Measurements from ENCODE around the gene ADAMTSL3. TPM values are rescaled to one million over a fixed set of nuclear protein-coding genes. Genes with fewer than 3 reads are reported as not detected.
"Not testable (repeated sequence)": the region's sequence is repeated elsewhere in the genome, so short reads cannot be mapped to it uniquely, and the experiment has no call there.

ADAMTSL3 gene
- total and polyA plus RNA-seq, 7 experiments from 2014 or later = not detected

DNA sequence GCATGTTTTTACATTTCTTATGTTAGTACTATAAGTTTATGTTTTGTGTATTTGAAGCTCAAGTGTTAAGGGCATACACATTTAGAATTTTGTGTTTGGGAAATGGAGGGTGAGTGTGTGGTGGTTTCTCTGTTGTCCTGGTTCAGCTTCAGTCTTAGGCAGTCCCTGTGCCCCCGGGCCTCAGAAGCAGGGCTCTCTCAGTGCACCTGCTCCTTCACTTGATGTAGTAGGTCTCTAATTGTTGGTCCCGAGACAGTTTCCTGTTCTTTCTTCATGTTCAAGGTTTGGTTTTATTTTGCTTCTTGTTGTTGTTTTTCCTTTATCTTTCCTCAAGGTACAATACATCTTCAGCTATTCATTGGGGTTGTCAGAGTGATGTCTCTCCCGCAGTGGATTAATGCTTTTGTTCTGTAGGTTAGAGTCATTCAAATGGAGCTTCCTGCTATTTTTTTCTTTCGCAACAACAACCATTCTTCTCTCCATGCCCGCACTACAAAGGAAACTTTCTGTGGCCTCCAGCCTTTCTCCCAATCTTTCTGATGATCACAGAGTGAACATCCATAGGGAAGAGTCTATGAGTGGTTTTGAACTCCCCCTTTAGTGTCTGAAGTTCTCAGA is 403.9 kb downstream of the ADAMTSL3 start:
- Histone ChIP-seq H3K27me3 (ENCODE audit: control insufficient read depth in 2 of 2, insufficient read depth in 2 of 2, low read length in 2 of 2) (no peaks in the 10 kb centered on the region), H3K4me1 (ENCODE audit: control insufficient read depth in 2 of 2, insufficient read depth in 2 of 2, low read length in 2 of 2) (no peaks in the 10 kb centered on the region), H3K4me3 (ENCODE audit: low read length) (no peak overlapping the region), H3K9me3 (ENCODE audit: control insufficient read depth in 2 of 3, low read length in 3 of 3) (no peaks in the 10 kb centered on the region), H3K27ac (ENCODE audit: low read depth, low read length) (no peak overlapping the region), H3K36me3 (ENCODE audit: control insufficient read depth in 2 of 3, insufficient read depth in 3 of 3, low read length in 3 of 3) (no peaks in the 10 kb centered on the region)
- peaks cover 0 to 4% (median 0%) of the 10 kb centered on the region in 5 donors for H3K36me3 Mint-ChIP-seq
- peaks cover 5 to 52% (median 16%) of the 10 kb centered on the region in 11 donors for H3K9me3 Mint-ChIP-seq
- H3K4me1 Mint-ChIP-seq = no peaks in the 10 kb centered on the region
- no peak overlapping the region for H3K4me3 Mint-ChIP-seq
- ChIA-PET POLR2A (no interaction called here), CTCF (no interaction called here)
- H3K27ac Mint-ChIP-seq = no peak overlapping the region
- peaks cover 0 to 36% (median 10%) of the 10 kb centered on the region in 5 donors for H3K27me3 Mint-ChIP-seq
- ATAC-seq (no peak), DNase-seq (no peak)
- intact Hi-C loops (cut with micrococcal nuclease) = no loop called here

- H3K4me1 ChIP-seq (ENCODE audit: control insufficient read depth in 2 of 2, insufficient read depth in 2 of 2, low read length in 2 of 2); DNase-seq; POLR2A ChIA-PET; H3K27ac Mint-ChIP-seq; H3K36me3 ChIP-seq (ENCODE audit: control insufficient read depth in 2 of 3, insufficient read depth in 3 of 3, low read length in 3 of 3); H3K9me3 ChIP-seq (ENCODE audit: control insufficient read depth in 2 of 3, low read length in 3 of 3); ATAC-seq; H3K4me1 Mint-ChIP-seq; intact Hi-C loops (cut with micrococcal nuclease); H3K4me3 ChIP-seq (ENCODE audit: low read length); H3K36me3 Mint-ChIP-seq; H3K4me3 Mint-ChIP-seq; CTCF ChIA-PET; H3K27ac ChIP-seq (ENCODE audit: low read depth, low read length); H3K27me3 ChIP-seq (ENCODE audit: control insufficient read depth in 2 of 2, insufficient read depth in 2 of 2, low read length in 2 of 2): not testable (repeated sequence)
- Mint-ChIP-seq H3K9me3 (peaks cover 0 to 56% (median 17%) of the 10 kb centered on the region in 11 donors), H3K27me3 (peaks cover 0 to 26% (median 18%) of the 10 kb centered on the region in 5 donors)
Observed at GRCh38 chr15:84063674-84064073, 409.8 kb downstream of the ADAMTSL3 start.

GRCh38 chr15:84068674-84069073 is 414.8 kb downstream of the ADAMTSL3 start:
- ATAC-seq; H3K4me1 Mint-ChIP-seq; H3K36me3 Mint-ChIP-seq; H3K9me3 ChIP-seq (ENCODE audit: control insufficient read depth in 2 of 3, low read length in 3 of 3); DNase-seq; POLR2A ChIA-PET; H3K27ac Mint-ChIP-seq; H3K4me1 ChIP-seq (ENCODE audit: control insufficient read depth in 2 of 2, insufficient read depth in 2 of 2, low read length in 2 of 2); H3K27ac ChIP-seq (ENCODE audit: low read depth, low read length); H3K4me3 ChIP-seq (ENCODE audit: low read length); CTCF ChIA-PET; intact Hi-C loops (cut with micrococcal nuclease); H3K36me3 ChIP-seq (ENCODE audit: control insufficient read depth in 2 of 3, insufficient read depth in 3 of 3, low read length in 3 of 3); H3K27me3 ChIP-seq (ENCODE audit: control insufficient read depth in 2 of 2, insufficient read depth in 2 of 2, low read length in 2 of 2); H3K4me3 Mint-ChIP-seq: not testable (repeated sequence)
- Mint-ChIP-seq H3K27me3 (peaks cover 8 to 42% (median 32%) of the 10 kb centered on the region in 5 donors), H3K9me3 (peaks cover 0 to 21% (median 9%) of the 10 kb centered on the region in 11 donors)

- DNase-seq; POLR2A ChIA-PET; H3K4me1 ChIP-seq (ENCODE audit: control insufficient read depth in 2 of 2, insufficient read depth in 2 of 2, low read length in 2 of 2): not testable (repeated sequence)
Observed at GRCh38 chr15:84078038-84078437, 424.1 kb downstream of the ADAMTSL3 start.

DNA sequence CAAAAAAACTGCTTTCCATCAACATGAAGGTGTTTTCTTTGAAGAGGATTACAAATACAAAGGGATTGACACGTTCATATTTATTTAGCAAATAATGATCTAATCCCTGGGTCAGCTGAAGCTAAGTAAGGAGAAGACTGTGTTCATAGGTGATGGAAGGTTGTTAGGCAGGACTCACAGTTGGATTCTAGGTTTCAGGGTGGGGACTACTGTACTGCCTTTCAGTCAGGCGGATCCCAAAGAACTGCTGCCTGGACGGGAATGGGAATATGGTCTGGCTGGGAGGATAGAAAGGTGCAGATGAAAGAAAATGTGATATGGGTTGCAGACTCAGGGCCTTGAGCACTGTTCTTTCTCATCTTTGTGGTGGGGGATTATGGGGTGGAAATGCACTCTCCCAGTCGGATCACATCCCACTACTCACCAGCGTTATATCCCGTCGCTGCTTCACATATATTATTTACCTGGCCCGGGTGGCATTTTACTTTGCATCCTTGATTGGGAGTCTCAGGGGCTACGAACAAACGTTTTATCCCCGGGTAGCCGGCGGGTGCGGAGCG is 425.5 kb downstream of the ADAMTSL3 start:
- peaks cover 63 to 89% (median 75%) of the 10 kb centered on the region in 5 donors for H3K27me3 Mint-ChIP-seq
- CTCF ChIA-PET = not testable (repeated sequence)

More at GRCh38 chr15:84078038-84078437, 424.1 kb downstream of the ADAMTSL3 start:
- H3K27me3 ChIP-seq (ENCODE audit: control insufficient read depth in 2 of 2, insufficient read depth in 2 of 2, low read length in 2 of 2); CTCF ChIA-PET; intact Hi-C loops (cut with micrococcal nuclease); H3K27ac Mint-ChIP-seq; H3K27ac ChIP-seq (ENCODE audit: low read depth, low read length); H3K4me3 Mint-ChIP-seq; H3K9me3 ChIP-seq (ENCODE audit: control insufficient read depth in 2 of 3, low read length in 3 of 3); ATAC-seq; H3K4me3 ChIP-seq (ENCODE audit: low read length); H3K36me3 Mint-ChIP-seq; H3K36me3 ChIP-seq (ENCODE audit: control insufficient read depth in 2 of 3, insufficient read depth in 3 of 3, low read length in 3 of 3): not testable (repeated sequence)
- Mint-ChIP-seq H3K4me1 (peaks cover 0 to 13% (median 8%) of the 10 kb centered on the region in 7 donors), H3K9me3 (peaks cover 0 to 14% (median 8%) of the 10 kb centered on the region in 11 donors), H3K27me3 (peaks cover 71 to 89% (median 82%) of the 10 kb centered on the region in 5 donors)

DNA sequence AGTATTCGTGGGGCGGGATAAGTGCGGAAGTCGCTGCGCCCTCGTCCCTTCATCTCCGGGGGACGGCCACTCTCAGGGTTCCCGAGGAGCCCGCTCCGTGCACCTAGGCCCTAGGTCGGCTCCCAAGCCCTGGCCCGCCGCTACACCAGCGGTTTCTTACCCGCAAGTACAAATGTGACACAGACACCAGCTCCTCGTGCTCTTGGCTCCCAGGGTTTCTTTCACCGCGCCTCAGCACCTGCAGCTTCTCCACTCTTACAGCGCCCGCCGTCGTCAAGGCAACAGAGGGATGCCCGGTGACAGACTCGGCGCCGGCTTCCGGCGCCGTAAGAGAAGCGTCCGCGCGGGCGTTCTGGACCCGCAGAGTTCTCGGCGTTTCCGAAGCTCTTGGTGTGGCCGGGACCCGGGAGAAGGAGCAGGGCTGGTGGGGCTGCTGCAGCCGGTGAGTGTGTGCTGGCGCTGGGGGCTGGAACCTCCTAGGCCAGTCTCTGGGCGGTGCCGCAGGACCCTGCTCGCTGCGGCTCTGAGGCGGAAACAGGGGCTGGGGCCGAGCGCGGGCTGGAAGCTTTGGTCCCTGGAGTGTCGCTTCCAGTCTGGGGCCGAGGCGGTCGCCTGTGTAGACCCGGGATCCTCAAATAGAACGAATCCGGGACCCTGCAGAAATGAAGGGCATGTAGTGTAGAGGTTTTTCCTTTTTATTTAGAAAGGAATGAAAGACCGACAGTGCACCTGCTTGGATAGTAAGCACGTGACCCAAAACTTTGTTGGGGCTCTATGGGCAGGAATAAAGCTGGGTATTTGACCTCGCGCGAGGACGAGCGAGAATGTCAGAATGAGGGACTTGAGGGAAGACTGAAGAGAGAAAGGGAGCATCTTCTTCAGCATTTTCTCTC is 426.2 kb downstream of the ADAMTSL3 start:
- Histone ChIP-seq H3K36me3 (ENCODE audit: control insufficient read depth in 2 of 3, insufficient read depth in 3 of 3, low read length in 3 of 3) (no peaks in the 10 kb centered on the region), H3K27me3 (ENCODE audit: control insufficient read depth in 2 of 2, insufficient read depth in 2 of 2, low read length in 2 of 2) (peaks cover 0 to 4% of the 10 kb centered on the region in 2 donors), H3K4me1 (ENCODE audit: control insufficient read depth in 2 of 2, insufficient read depth in 2 of 2, low read length in 2 of 2) (no peaks in the 10 kb centered on the region), H3K27ac (ENCODE audit: low read depth, low read length) (no peak overlapping the region), H3K9me3 (ENCODE audit: control insufficient read depth in 2 of 3, low read length in 3 of 3) (no peaks in the 10 kb centered on the region), H3K4me3 (ENCODE audit: low read length) (peak overlapping the region; percentile 39)
- peaks cover 62 to 85% (median 67%) of the 10 kb centered on the region in 5 donors for H3K27me3 Mint-ChIP-seq
- H3K4me3 Mint-ChIP-seq = peak overlapping the region; percentile 71 to 83 (median 77)
- intact Hi-C loops (cut with micrococcal nuclease) = no loop called here
- no peaks in the 10 kb centered on the region for H3K36me3 Mint-ChIP-seq
- CTCF ChIA-PET = no interaction called here
- DNase-seq = peak in 8 of 9 donors; percentile 0 to 52 (median 23)
- H3K9me3 Mint-ChIP-seq = peaks cover 0 to 12% (median 6%) of the 10 kb centered on the region in 11 donors
- peak; percentile 45 for ATAC-seq
- peaks cover 0 to 13% (median 8%) of the 10 kb centered on the region in 7 donors for H3K4me1 Mint-ChIP-seq
- peak overlapping the region in 1 of 9 donors; percentile 20 for H3K27ac Mint-ChIP-seq
- POLR2A ChIA-PET = no interaction called here

More for the DNA sequence above, 425.5 kb downstream of the ADAMTSL3 start:
- peak overlapping the region; percentile 39 for H3K4me3 ChIP-seq (ENCODE audit: low read length)
- H3K27me3 ChIP-seq (ENCODE audit: control insufficient read depth in 2 of 2, insufficient read depth in 2 of 2, low read length in 2 of 2); H3K36me3 ChIP-seq (ENCODE audit: control insufficient read depth in 2 of 3, insufficient read depth in 3 of 3, low read length in 3 of 3); H3K9me3 ChIP-seq (ENCODE audit: control insufficient read depth in 2 of 3, low read length in 3 of 3); H3K4me1 ChIP-seq (ENCODE audit: control insufficient read depth in 2 of 2, insufficient read depth in 2 of 2, low read length in 2 of 2); DNase-seq; H3K36me3 Mint-ChIP-seq; ATAC-seq; intact Hi-C loops (cut with micrococcal nuclease); POLR2A ChIA-PET; H3K27ac ChIP-seq (ENCODE audit: low read depth, low read length): not testable (repeated sequence)
- peak overlapping the region; percentile 33 to 83 (median 76) for H3K4me3 Mint-ChIP-seq
- peaks cover 0 to 13% (median 8%) of the 10 kb centered on the region in 7 donors for H3K4me1 Mint-ChIP-seq
- H3K9me3 Mint-ChIP-seq = peaks cover 0 to 14% (median 6%) of the 10 kb centered on the region in 11 donors
- H3K27ac Mint-ChIP-seq = peak overlapping the region in 1 of 9 donors; percentile 20
